Uterus (tissue), 2 donors: Measurements from ENCODE around the gene MYL7.

Experiments
- CTCF ChIP-seq, 4 experiments: fragments of 200-600 bp in 2 of 4; fragments of 450-650 bp in 2 of 4; sonication (generic) in 2 of 4; IDR thresholded peaks; one replicate each; pipeline ENCODE4 v1.5.1; 2016 to 2019; ENCODE audit warnings: antibody characterized with exemption in 4 of 4, mild to moderate bottlenecking in 2 of 4, moderate library complexity in 1 of 4
- POLR2A ChIP-seq, 2 donors: fragments of 450-650 bp; IDR thresholded peaks; one replicate each; pipeline ENCODE4 v1.6.1; 2016; ENCODE audit warnings: antibody characterized with exemption in 2 of 2, mild to moderate bottlenecking in 1 of 2, moderate library complexity in 1 of 2

- TF ChIP-seq CTCF (IDR thresholded peaks at IDR 0.05) = no peak
- no peak for TF ChIP-seq POLR2A (IDR thresholded peaks at IDR 0.05)
These were observed 46.1 kb downstream of the MYL7 start for GRCh38 chr7:44094883-44095592.
